OCI-LY7 (cell line): ENCODE data around the gene SLC24A4. TPM values are rescaled to one million over a fixed set of nuclear protein-coding genes. Genes with fewer than 3 reads are reported as not detected.

Experiments
- BruUV-seq: library from RNA; stranded (reverse); fragments of 400-500 nt; replicated peaks from 2 replicates; lab custom pipeline; 2021; lab: Mats Ljungman, UMichigan
- CTCF ChIA-PET: fragments of 300-600 bp; sonication (Branson Sonifier 250); formaldehyde crosslinking; loops from one replicate; lab custom pipeline; 2022; ENCODE audit warnings: antibody characterized with exemption; ENCODE audit not compliant: unreplicated experiment; lab: Charles Lee
- POLR2A ChIA-PET: fragments of 300-600 bp; sonication (Branson Sonifier 250); formaldehyde crosslinking; loops from one replicate; lab custom pipeline; 2022; ENCODE audit warnings: antibody characterized with exemption; lab: Charles Lee
- DNase-seq: peaks from one replicate; pipeline ENCODE4 v3.0.0-alpha.2; 2015; ENCODE audit warnings: low spot score
- H2AFZ ChIP-seq: fragments of 200-600 bp; sonication (generic), shearing (Covaris generic); 2 replicates; pipeline ENCODE4 v1.6.1; 2014; ENCODE audit warnings: mild to moderate bottlenecking, antibody characterized with exemption, low read length, moderate library complexity
- H3K27ac ChIP-seq: fragments of 200-600 bp; sonication (generic); 2 replicates; pipeline ENCODE4 v1.5.1; 2014; ENCODE audit warnings: mixed run types, low read depth, mild to moderate bottlenecking, moderate library complexity, low read length, inconsistent platforms; ENCODE audit not compliant: poor library complexity, severe bottlenecking
- H3K36me3 ChIP-seq: fragments of 200-600 bp; sonication (generic); 2 replicates; pipeline ENCODE4 v1.6.1; 2014; ENCODE audit warnings: mild to moderate bottlenecking, antibody characterized with exemption, low read length, moderate library complexity, mixed read lengths; ENCODE audit not compliant: insufficient read depth
- H3K4me1 ChIP-seq: fragments of 200-600 bp; sonication (generic); 2 replicates; pipeline ENCODE4 v1.5.1; 2014; ENCODE audit warnings: mild to moderate bottlenecking, low read length; ENCODE audit not compliant: insufficient read depth, poor library complexity, severe bottlenecking
- H3K4me2 ChIP-seq: fragments of 200-600 bp; sonication (generic); 2 replicates; pipeline ENCODE4 v1.6.1; 2014; ENCODE audit warnings: mild to moderate bottlenecking, low read length
- H3K4me3 ChIP-seq: fragments of 200-600 bp; sonication (generic); 2 replicates; pipeline ENCODE4 v1.5.1; 2014; ENCODE audit warnings: mild to moderate bottlenecking, low read depth, low read length; ENCODE audit not compliant: poor library complexity, severe bottlenecking
- H3K79me2 ChIP-seq: fragments of 200-600 bp; sonication (generic); 2 replicates; pipeline ENCODE4 v1.6.1; 2016; ENCODE audit warnings: low read depth, mild to moderate bottlenecking, low read length, moderate library complexity, mixed read lengths; ENCODE audit not compliant: insufficient read depth
- H3K9me2 ChIP-seq: fragments of 200-600 bp; sonication (generic); 2 replicates; pipeline ENCODE4 v1.6.1; 2016; ENCODE audit warnings: mild to moderate bottlenecking, low read length, mixed read lengths; ENCODE audit not compliant: insufficient read depth
- H3K9me3 ChIP-seq: fragments of 200-600 bp; sonication (generic); 2 replicates; pipeline ENCODE4 v1.6.1; 2014; ENCODE audit warnings: mild to moderate bottlenecking, mixed run types, low read length, mixed read lengths
- H4K20me1 ChIP-seq: fragments of 200-600 bp; sonication (generic); 2 replicates; pipeline ENCODE4 v1.6.1; 2014; ENCODE audit warnings: mild to moderate bottlenecking, antibody characterized with exemption, low read length, moderate library complexity, mixed read lengths; ENCODE audit not compliant: insufficient read depth
- EZH2phosphoT487 ChIP-seq: fragments of 200-600 bp; sonication (generic); IDR thresholded peaks from 2 replicates; pipeline ENCODE4 v1.6.1; 2018; ENCODE audit warnings: low read depth, borderline replicate concordance, mild to moderate bottlenecking, mixed run types, antibody characterized with exemption, low read length, moderate library complexity, mixed read lengths
- intact Hi-C: fragments of 100-400 bp; cut with micrococcal nuclease; formaldehyde crosslinking; loops from one replicate; pipeline ENCODE4 v1.10.0; 2022; ENCODE audit not compliant: unreplicated experiment
- total RNA-seq, 2 experiments: library from RNA; depleted of rRNA in 1 of 2; stranded (reverse); fragments of >200 nt in 1 of 2; shearing (Covaris generic) in 1 of 2; gene quantifications; 2 replicates each; pipeline ENCODE4 v1.2.3, GENCODE V29; 2014 to 2022
- TF ChIP-seq, protein P1 (sequence below): fragments of 200-600 bp; sonication (generic); conservative IDR thresholded peaks from 2 replicates; pipeline ENCODE4 v1.5.1; 2014; ENCODE audit warnings: mild to moderate bottlenecking, antibody characterized with exemption, low read length, moderate library complexity, mixed read lengths

SLC24A4 gene
- total RNA-seq, 2 experiments from 2014 or later: not detected

DNA sequence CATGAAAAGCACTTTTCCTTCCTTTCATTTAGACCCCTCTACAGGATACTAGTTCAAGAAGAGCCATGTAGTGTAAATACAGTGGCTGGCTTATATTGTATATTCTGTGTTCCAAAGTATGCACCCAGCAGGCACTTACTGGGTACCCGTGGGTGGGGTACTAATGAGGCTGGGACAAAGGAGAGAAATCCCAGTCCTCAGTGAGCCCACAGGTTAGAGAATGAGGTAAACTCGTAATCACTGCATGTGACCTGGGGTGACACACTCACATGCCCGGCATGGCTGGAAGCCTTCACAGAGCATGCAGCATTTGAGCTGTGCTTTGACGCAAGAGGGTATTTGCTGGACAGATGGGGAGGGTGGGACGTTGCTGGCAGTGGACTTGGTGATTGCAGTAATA is 17.1 kb downstream of the SLC24A4 start:
- Histone ChIP-seq H3K36me3 (no peaks in the 10 kb centered on the region), H3K9me3 (no peaks in the 10 kb centered on the region), H3K4me3 (no peak overlapping the region), H4K20me1 (no peaks in the 10 kb centered on the region), H2AFZ (no peak overlapping the region), H3K27ac (no peak overlapping the region), H3K4me1 (no peaks in the 10 kb centered on the region), H3K79me2 (no peaks in the 10 kb centered on the region), H3K9me2 (no peaks in the 10 kb centered on the region), H3K4me2 (no peak overlapping the region)
- intact Hi-C loops: no loop called here
- no TSS peak for BruUV-seq
- no peak for DNase-seq
- TF ChIP-seq, protein P1, sequence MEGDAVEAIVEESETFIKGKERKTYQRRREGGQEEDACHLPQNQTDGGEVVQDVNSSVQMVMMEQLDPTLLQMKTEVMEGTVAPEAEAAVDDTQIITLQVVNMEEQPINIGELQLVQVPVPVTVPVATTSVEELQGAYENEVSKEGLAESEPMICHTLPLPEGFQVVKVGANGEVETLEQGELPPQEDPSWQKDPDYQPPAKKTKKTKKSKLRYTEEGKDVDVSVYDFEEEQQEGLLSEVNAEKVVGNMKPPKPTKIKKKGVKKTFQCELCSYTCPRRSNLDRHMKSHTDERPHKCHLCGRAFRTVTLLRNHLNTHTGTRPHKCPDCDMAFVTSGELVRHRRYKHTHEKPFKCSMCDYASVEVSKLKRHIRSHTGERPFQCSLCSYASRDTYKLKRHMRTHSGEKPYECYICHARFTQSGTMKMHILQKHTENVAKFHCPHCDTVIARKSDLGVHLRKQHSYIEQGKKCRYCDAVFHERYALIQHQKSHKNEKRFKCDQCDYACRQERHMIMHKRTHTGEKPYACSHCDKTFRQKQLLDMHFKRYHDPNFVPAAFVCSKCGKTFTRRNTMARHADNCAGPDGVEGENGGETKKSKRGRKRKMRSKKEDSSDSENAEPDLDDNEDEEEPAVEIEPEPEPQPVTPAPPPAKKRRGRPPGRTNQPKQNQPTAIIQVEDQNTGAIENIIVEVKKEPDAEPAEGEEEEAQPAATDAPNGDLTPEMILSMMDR: no peak
- no peak for TF ChIP-seq EZH2phosphoT487
- CTCF ChIA-PET: no interaction called here
- POLR2A ChIA-PET: no interaction called here

DNA sequence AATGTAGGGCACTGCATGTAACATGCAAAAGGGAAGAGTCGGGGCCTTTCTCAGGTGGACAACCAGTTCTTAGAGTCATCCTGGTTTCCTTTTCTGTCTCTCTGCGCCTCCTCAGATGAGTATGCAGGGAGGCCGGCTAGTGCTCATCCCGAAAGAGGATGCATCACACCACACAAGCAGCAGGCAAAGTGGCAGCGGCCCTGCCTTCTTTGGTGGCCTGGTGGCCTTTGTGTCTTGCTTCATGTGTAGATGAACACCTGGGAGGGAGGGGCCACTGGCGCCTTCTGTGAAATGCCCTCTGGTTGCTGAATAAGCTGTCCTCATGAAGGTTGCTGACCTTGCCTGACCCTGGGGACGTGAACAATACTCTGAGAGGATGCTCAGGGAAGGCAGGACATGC is 18.0 kb downstream of the SLC24A4 start:
- Histone ChIP-seq H3K9me3 (no peaks in the 10 kb centered on the region), H3K4me3 (no peak overlapping the region), H3K27ac (no peak overlapping the region), H3K36me3 (no peaks in the 10 kb centered on the region), H4K20me1 (no peaks in the 10 kb centered on the region), H3K4me2 (no peak overlapping the region), H3K4me1 (no peaks in the 10 kb centered on the region), H2AFZ (no peak overlapping the region), H3K9me2 (no peaks in the 10 kb centered on the region), H3K79me2 (no peaks in the 10 kb centered on the region)
- no TSS peak for BruUV-seq
- ChIA-PET POLR2A (no interaction called here), CTCF (no interaction called here)
- intact Hi-C loops: no loop called here
- DNase-seq: no peak
- TF ChIP-seq, protein P1: no peak

DNA sequence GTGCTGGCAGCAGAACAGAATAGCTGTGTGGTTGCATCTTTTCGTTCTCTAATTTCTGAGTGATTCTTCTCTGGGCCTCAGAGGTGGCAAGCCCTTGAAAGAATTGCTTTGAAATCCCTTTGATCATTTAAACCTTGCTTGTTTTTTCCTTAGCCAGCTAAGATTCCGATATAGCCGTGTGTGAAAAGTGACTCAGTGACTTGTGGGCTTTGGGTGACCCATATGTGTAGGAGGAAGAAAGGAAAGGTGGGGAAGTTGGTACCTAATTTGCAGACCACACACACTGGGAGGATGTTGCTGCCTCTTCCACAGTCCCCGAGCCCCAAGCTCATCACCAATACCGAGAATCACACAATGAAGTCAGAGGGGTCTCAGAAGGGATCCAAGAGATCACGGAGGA is 18.8 kb downstream of the SLC24A4 start:
- intact Hi-C loops: no loop called here
- Histone ChIP-seq H3K4me1 (no peaks in the 10 kb centered on the region), H4K20me1 (no peaks in the 10 kb centered on the region), H3K36me3 (no peaks in the 10 kb centered on the region), H3K79me2 (no peaks in the 10 kb centered on the region), H3K9me2 (no peaks in the 10 kb centered on the region), H2AFZ (no peak overlapping the region), H3K9me3 (no peaks in the 10 kb centered on the region), H3K4me2 (no peak overlapping the region), H3K4me3 (no peak overlapping the region), H3K27ac (no peak overlapping the region)
- POLR2A ChIA-PET: interaction anchor here (1.1 kb wide), 1 partner anchor 10 kb away, joined by 4 read pairs; no protein-coding TSS in a partner anchor
- CTCF ChIA-PET: no interaction called here
- TF ChIP-seq EZH2phosphoT487: no peak
- TF ChIP-seq, protein P1: no peak
- no TSS peak for BruUV-seq
- DNase-seq: no peak
